Erythroblast (primary cell): ENCODE results near the gene RAP1A.
A peak's percentile ranks its signal among the peaks of the same experiment; 100 is the strongest.

Experiments
- DNase-seq, 2 experiments: peaks; one replicate each; lab custom pipeline; 2025; lab: John Stamatoyannopoulos, UW
- GATA1 ChIP-seq: IDR thresholded peaks from 2 replicates; pipeline ENCODE4 v1.6.1; 2011; ENCODE audit warnings: low read depth, mild to moderate bottlenecking, control low read depth, low read length, moderate library complexity
- POLR2A ChIP-seq: IDR thresholded peaks from 2 replicates; pipeline ENCODE4 v1.6.1; 2011; ENCODE audit warnings: mild to moderate bottlenecking, low read length

RAP1A gene

GRCh38 chr1:111592389-111593361 lies 26.9 kb upstream of the RAP1A start:
- peak; percentile 72 to 84 for DNase-seq
- no peak for TF ChIP-seq POLR2A
- no peak for TF ChIP-seq GATA1

DNA sequence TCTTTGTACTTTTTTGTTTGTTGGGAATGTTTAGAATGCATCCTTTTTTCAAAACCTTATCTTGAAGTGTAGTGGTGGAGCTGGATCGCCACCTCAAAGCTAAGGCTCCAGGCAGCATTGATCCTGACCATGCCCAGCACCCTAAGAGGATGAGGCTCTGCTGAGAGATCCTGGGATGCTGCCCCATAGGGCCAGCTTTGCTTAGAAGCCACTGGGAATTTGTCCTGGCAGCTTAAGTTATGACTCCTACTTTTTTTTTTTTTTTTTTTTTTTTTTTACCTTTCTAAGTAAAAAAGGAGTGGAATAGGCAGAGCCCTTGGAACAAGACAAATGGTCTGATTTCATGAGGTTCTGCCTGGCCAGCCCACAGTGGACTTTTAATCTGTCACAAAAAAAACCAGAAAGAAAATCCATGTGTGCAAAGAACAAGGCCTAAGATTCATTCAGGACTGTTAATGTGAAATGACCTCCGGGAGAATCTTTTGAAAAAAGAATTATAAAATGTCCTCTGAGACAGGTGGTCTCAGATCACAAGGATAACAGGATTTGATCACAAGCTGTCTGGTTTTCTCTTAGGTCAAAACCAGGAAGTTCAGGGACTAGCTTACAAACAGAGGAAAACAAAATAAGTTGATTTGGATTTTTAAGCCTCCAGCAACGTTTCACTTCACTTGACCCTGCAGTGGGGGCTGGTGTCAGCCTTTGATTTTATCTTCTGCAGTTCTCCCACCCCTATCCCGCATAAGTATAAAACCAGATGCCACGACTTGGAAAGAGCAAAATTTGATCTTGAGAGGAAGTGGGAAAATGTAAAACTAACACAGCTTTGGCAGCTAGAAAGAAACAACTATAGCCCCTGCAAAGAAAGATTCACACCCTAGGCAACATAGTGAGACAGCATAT lies 25.9 kb upstream of the RAP1A start:
- TF ChIP-seq GATA1 (no peak), POLR2A (no peak)
- no peak for DNase-seq

DNA sequence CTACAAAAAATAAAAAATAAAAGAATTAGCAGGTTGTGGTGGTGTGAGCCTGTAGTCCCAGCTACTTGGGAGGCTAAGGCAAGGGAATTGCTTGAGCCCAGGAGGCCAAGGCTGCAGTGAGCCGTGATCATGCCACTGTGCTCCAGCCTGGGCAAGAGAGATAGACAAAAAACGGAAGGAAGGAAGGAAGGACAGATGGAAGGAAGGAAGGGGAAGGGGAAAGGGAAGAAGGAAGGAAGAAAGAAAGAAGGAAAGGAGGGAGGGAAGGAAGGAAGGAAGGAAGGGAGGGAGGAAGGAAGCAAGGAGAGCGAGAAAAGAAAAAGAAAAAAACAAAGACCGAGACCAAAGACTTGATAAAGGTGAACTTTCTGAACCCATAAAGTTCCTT lies 25.3 kb upstream of the RAP1A start:
- no peak for TF ChIP-seq GATA1
- no peak for TF ChIP-seq POLR2A
- DNase-seq, result no peak

GRCh38 chr1:111595807-111596206 lies 23.8 kb upstream of the RAP1A start:
- DNase-seq, result no peak
- TF ChIP-seq POLR2A, result no peak
- no peak for TF ChIP-seq GATA1

DNA sequence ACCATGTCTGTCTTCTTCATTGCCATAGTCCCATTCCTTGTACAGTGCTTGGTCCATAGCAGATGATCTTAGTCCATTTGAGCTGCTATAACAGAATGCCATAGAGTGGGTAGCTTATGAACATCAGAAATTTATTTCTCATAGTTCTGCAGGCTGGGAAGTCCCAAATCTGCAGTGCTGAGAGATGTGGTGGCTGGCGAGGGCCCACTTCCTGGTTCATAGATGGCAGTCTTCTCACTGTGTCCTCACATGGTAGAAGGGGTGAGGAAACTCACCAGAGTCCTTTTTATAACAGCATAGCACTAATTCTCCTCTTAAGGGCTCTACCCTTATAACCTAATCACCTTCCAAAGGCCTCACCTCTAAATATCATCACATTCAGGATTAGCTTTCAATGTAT lies 23.1 kb upstream of the RAP1A start:
- TF ChIP-seq POLR2A, result no peak
- TF ChIP-seq GATA1, result no peak
- DNase-seq, result no peak

GRCh38 chr1:111597426-111597825 lies 22.2 kb upstream of the RAP1A start:
- no peak for TF ChIP-seq POLR2A
- no peak for TF ChIP-seq GATA1
- DNase-seq, result no peak

GRCh38 chr1:111598544-111598943 lies 21.0 kb upstream of the RAP1A start:
- DNase-seq, result no peak
- TF ChIP-seq GATA1, result no peak
- no peak for TF ChIP-seq POLR2A

DNA sequence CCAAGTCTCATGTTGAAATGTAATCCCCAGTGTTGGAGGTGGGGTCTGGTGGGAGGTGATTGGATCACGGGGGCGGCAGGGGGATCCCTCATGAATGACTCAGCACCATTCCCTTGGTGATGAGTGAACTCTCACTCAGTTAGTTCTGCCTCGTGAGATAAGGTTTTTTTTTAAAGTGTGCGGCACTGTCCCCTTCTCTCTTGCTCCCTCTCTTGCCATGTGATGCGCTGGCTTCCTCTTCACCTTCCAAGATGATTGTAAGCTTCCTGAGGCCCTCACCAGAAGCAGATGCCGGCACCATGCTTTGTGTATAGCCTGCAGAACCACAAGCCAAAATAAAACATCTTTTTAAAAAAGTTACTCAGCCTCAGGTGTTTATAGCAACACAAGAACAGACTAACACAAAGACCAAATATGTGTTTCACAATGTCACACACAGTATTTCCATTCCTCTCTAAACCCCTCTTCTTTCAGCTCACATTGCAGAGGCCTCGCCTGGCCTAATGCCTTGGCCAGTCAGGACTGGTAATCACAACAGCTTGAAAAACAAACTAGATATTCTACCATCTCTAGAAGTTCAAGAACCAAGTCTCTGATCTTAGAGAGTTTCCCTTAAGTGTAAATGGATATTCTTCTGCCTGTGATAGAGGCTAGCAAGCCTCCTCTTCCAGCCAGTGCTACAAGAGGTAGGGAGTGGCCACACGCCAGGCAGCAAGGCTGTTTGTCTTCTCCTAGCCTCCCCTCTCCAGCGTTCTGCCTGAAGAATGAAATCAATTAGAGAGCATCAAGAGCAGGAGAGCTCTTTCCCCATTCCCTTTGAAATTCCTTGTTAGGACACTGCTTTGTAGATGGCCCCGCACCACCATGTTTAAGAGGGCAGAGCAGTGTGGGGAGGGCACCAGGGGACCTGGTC lies 19.6 kb upstream of the RAP1A start:
- DNase-seq, result peak; percentile 82 to 89

GRCh38 chr1:111600886-111601386 lies 18.7 kb upstream of the RAP1A start:
- TF ChIP-seq POLR2A (no peak), GATA1 (no peak)
- DNase-seq, result no peak

More for the DNA sequence above, 19.6 kb upstream of the RAP1A start:
- TF ChIP-seq GATA1, result no peak

DNA sequence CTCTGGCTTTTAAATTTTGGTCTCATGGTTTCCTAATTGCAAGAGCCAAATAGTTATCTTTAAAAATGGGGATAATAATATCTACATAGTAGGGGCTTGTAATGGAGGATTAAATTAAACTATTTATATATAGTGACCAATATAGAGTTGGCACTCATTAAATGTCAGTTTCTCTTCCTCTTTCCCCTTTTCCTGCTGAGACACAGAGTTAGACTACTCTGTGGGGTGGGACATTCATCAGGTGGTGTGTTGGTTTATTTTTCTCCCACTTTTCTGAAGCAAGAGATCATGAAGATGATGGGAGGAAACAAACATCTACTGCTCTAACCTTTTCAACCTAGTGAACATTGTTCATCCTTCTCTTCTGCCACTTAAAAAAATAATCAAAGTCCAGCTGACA lies 17.3 kb upstream of the RAP1A start:
- DNase-seq, result no peak
- no peak for TF ChIP-seq POLR2A
- no peak for TF ChIP-seq GATA1

- no peak for DNase-seq
- no peak for TF ChIP-seq GATA1
- TF ChIP-seq POLR2A, result no peak
These were observed 16.6 kb upstream of the RAP1A start for GRCh38 chr1:111602974-111603373.

- peak; percentile 55 to 69 for DNase-seq
- TF ChIP-seq POLR2A (no peak), GATA1 (no peak)
These were observed 15.6 kb upstream of the RAP1A start for GRCh38 chr1:111603979-111604378.

DNA sequence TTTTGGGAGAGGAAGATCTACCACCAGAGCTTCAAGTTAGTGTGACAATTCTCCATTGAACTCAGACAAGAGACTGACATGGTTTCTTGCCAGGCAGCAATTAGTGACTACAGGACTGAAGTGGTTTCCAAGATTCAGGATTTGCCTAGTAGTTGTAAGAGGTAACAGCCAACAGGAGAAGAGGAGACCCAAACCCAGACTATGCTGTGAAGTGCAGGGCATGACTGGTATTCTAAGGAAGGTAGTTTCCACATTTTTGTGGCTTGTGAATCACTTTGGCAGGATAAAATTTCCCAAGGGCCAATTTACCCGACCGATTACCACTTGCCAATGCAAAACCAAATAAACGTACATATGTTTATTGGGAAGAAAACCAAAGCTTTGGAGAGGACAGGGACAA lies 14.7 kb upstream of the RAP1A start:
- DNase-seq, result no peak
- no peak for TF ChIP-seq POLR2A
- no peak for TF ChIP-seq GATA1
